Ovary (tissue), 9 donors: ENCODE measurements around the gene TPST1. TPM values are rescaled to one million over a fixed set of nuclear protein-coding genes. Genes with fewer than 3 reads are reported as not detected.
"Not testable (repeated sequence)": the region's sequence is repeated elsewhere in the genome, so short reads cannot be mapped to it uniquely, and the experiment has no call there.

Source experiments
- DNase-seq, 5 donors: peaks; one replicate each; pipeline ENCODE4 v3.0.0-alpha.2; 2019 to 2020
- H3K27ac ChIP-seq, 2 donors: fragments of 200-600 bp; one replicate each; pipeline versions ENCODE4 v1.5.1 to v1.8.0; 2019 to 2022
- H3K27me3 ChIP-seq: fragments of 200-600 bp; one replicate; pipeline ENCODE4 v1.8.0; 2022
- H3K36me3 ChIP-seq: fragments of 200-600 bp; sonication (generic); one replicate; pipeline ENCODE4 v1.5.1; 2019
- H3K4me1 ChIP-seq: one replicate; pipeline ENCODE4 v1.8.1; 2013; ENCODE audit warnings: mild to moderate bottlenecking, moderate library complexity; ENCODE audit not compliant: insufficient read depth
- H3K4me3 ChIP-seq: fragments of 200-600 bp; sonication (generic); one replicate; pipeline ENCODE4 v1.5.1; 2017
- H3K9me3 ChIP-seq, 2 donors: fragments of 200-600 bp in 1 of 2; sonication (generic) in 1 of 2; one replicate each; pipeline versions ENCODE4 v1.5.1 to v1.8.1; 2013 to 2019; ENCODE audit warnings: mild to moderate bottlenecking in 1 of 2, moderate library complexity in 1 of 2
- EP300 ChIP-seq: sonication (generic); formaldehyde crosslinking; IDR thresholded peaks from one replicate; pipeline ENCODE4 v1.6.1; 2017; ENCODE audit warnings: antibody characterized with exemption
- POLR2A ChIP-seq: fragments of 450-650 bp; IDR thresholded peaks from one replicate; pipeline ENCODE4 v1.6.1; 2017; ENCODE audit warnings: antibody characterized with exemption, mild to moderate bottlenecking, moderate library complexity
- WGBS, 3 donors: extraction: QIAGEN DNeasy Blood & Tissue Kit in 1 of 3; methylation state at CpG; one replicate each; pipeline versions ENCODE4 v1.1.5 to v1.1.7; 2013 to 2017; 5-methylcytosine and 5-hydroxymethylcytosine counted together
- intact Hi-C, 4 donors: fragments of 100-400 bp; cut with DNase I; formaldehyde crosslinking; loops; one replicate each; pipeline versions ENCODE4 v1.11.0 to v1.15.1; 2022 to 2023
- polyA plus RNA-seq, 2 donors: library from polyadenylated mRNA; stranded (reverse); fragments of 200-250 nt in 1 of 2; fragments of 350-450 nt in 1 of 2; fragmentation: Illumina TruSeq in 1 of 2; extraction: RNeasy Lipid Tissue Mini Kit (QIAGEN cat#74804) in 1 of 2; gene quantifications; one replicate each; pipeline ENCODE4 v1.2.3, GENCODE V29; 2013 to 2014
- total RNA-seq, 7 donors: library from RNA; depleted of rRNA in 2 of 7; stranded (reverse); fragments of >200 nt in 2 of 7; fragmentation: NEBNext Ultra II Directional in 3 of 7; extraction: Animal tissue kit (Norgen Biotek cat#: 25700) in 3 of 7; gene quantifications; one replicate each; pipeline versions ENCODE4 v1.1.0 to v1.2.4, GENCODE V29; 2016 to 2023
- TF ChIP-seq, protein P1 (sequence below), 3 donors: fragments of 450-650 bp in 2 of 3; fragments of 200-600 bp in 1 of 3; IDR thresholded peaks; one replicate each; pipeline versions ENCODE4 v1.5.1 to v1.8.0; 2016 to 2022; ENCODE audit warnings: antibody characterized with exemption in 3 of 3, mild to moderate bottlenecking in 1 of 3
- donor health status: DM: no; HTN: no; CAD: no; lungs with moderate emphysema.
- donor health status: DM: no; HTN: no; CAD: no.
- donor health status: Bipolar disorder and iron deficiency.
- donor health status: DM: yes; HTN: yes; CAD: no.
- donor health status: DM: no; HTN: no; CAD: no.
- donor health status: DM: yes; HTN: yes; CAD: no.

Gene TPST1
- total and polyA plus RNA-seq, 9 donors = 18.9 to 42.6 (median 30.3) TPM

DNA sequence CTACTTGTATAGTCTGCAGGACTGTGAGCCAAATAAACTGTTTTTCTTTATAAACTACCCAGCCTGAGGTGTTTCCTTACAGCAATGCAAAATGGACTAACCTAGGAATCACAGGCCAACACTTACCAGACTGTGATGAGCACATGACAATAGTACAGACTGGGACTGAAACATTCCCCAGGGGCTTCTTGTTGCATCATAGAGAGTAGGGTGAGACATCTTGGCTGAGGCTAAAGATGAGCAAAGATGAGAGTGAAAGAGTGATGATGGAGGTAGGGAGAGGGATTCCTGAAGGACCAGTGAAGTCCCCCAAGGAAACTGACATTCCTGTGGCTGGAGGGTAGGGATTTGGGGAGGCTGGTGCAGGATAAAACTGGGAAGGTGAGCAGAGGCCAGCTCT, 194.4 kb downstream of the TPST1 start:
- no peak for DNase-seq
- Histone ChIP-seq H3K27ac (no peak overlapping the region), H3K27me3 (no peaks in the 10 kb centered on the region), H3K9me3 (no peaks in the 10 kb centered on the region), H3K4me1 (no peaks in the 10 kb centered on the region), H3K36me3 (no peaks in the 10 kb centered on the region), H3K4me3 (no peak overlapping the region)
- TF ChIP-seq POLR2A = no peak
- TF ChIP-seq, protein P1, sequence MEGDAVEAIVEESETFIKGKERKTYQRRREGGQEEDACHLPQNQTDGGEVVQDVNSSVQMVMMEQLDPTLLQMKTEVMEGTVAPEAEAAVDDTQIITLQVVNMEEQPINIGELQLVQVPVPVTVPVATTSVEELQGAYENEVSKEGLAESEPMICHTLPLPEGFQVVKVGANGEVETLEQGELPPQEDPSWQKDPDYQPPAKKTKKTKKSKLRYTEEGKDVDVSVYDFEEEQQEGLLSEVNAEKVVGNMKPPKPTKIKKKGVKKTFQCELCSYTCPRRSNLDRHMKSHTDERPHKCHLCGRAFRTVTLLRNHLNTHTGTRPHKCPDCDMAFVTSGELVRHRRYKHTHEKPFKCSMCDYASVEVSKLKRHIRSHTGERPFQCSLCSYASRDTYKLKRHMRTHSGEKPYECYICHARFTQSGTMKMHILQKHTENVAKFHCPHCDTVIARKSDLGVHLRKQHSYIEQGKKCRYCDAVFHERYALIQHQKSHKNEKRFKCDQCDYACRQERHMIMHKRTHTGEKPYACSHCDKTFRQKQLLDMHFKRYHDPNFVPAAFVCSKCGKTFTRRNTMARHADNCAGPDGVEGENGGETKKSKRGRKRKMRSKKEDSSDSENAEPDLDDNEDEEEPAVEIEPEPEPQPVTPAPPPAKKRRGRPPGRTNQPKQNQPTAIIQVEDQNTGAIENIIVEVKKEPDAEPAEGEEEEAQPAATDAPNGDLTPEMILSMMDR (IDR thresholded peaks at IDR 0.05) = no peak
- TF ChIP-seq EP300 = no peak
- intact Hi-C loops = no loop called here

DNA sequence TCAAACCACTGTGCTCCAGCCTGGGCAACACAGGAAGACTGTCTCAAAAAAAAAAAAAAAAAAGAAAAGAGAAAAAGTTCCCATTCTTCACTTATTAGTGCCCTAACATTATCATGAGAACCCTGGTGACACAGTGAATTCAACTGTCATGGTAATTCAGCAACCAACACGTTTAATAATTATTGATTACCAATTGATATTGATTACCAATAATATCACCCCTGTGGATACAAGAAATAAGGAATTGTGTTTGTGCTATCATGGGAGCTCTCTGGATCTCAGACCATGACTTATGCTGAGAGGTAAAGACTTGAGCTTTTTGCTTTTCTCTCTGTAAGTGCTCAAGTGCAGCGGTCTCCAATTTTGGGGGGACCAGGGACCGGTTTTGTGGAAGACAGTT, 195.3 kb downstream of the TPST1 start:
- H3K27ac ChIP-seq = no peak overlapping the region
- no peak for DNase-seq
- TF ChIP-seq POLR2A (no peak), EP300 (no peak)
- TF ChIP-seq, protein P1 (IDR thresholded peaks at IDR 0.05) = no peak
- no peaks in the 10 kb centered on the region for H3K9me3 ChIP-seq
- intact Hi-C loops = no loop called here
- WGBS, 3 donors = 92% methylated on average over 3 of the region's 3 CpGs
- H3K27me3 ChIP-seq = no peaks in the 10 kb centered on the region
- no peaks in the 10 kb centered on the region for H3K36me3 ChIP-seq
- no peaks in the 10 kb centered on the region for H3K4me1 ChIP-seq
- no peak overlapping the region for H3K4me3 ChIP-seq

DNA sequence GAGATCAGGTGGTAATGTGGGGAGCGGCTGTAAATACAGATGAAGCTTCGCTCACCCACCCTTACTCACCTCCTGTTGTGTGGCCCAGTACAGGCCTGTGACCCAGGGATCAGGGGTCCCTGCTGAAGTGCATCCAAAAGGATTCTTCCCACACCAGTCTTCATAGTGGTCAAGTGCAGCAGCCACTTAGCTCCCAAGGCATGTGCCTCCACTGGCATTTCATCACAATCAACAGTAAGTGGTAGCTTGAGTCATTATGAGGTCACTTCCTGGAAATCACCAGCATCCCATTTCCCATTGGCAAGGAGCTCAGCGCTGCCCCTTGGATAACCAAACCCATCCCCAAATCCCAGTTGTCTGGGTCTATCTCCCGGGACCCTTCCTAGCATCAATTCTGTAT, 196.0 kb downstream of the TPST1 start:
- intact Hi-C loops, H3K4me3 ChIP-seq, H3K9me3 ChIP-seq, H3K27ac ChIP-seq, H3K27me3 ChIP-seq, DNase-seq, H3K4me1 ChIP-seq, H3K36me3 ChIP-seq: not testable (repeated sequence)
- WGBS, 3 donors = 95 to 96% (median 96%) methylated on average over 4 of the region's 4 CpGs

DNA sequence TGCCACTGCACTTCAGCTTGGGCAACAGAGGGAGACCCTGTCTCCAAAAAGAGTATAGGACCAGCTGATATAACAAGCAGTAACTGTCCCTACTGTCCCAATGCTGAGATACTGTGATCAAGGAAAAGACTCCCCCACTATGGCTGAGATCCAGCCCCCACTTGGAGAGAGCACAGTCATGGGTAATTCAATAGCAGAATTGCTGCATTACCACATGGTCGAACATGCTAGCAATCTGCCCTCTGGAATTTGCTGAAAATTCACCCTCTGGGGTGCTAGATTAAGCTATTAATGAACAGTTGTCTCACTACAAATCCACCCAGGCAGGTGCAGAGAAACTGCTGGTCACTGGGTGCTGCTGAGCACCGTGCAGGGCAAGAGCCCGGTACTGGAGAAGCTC, 196.8 kb downstream of the TPST1 start:
- WGBS, 3 donors = 94 to 99% (median 96%) methylated on average over 3 of the region's 3 CpGs
- DNase-seq, H3K4me3 ChIP-seq, H3K4me1 ChIP-seq, H3K36me3 ChIP-seq, H3K27me3 ChIP-seq, H3K9me3 ChIP-seq, H3K27ac ChIP-seq, intact Hi-C loops: not testable (repeated sequence)

DNA sequence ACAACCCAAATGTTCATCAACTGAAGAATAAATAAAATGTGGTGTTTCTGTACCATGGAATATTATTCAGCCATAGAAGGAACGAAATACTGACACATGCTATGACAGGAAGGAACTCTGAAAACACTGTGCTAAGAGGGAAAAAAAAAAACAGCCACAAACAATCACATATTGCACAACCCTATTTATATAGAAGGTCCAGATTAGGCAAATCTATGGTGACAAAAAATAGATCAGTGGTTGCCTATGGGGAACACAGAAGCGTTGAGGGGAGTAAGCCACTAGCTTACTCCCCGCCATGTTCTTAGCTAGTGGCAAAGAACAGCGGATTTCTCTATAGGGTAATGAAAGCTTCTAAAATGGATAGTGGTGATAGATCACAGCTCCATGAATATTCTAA, 198.4 kb downstream of the TPST1 start:
- Histone ChIP-seq H3K4me3 (no peak overlapping the region), H3K36me3 (no peaks in the 10 kb centered on the region), H3K4me1 (no peaks in the 10 kb centered on the region), H3K27me3 (no peaks in the 10 kb centered on the region), H3K9me3 (no peaks in the 10 kb centered on the region), H3K27ac (no peak overlapping the region)
- no peak for TF ChIP-seq POLR2A
- TF ChIP-seq, protein P1 (IDR thresholded peaks at IDR 0.05) = no peak
- TF ChIP-seq EP300 = no peak
- DNase-seq = no peak
- 95 to 96% (median 96%) methylated on average over 4 of the region's 4 CpGs for WGBS, 3 donors
- intact Hi-C loops = no loop called here

DNA sequence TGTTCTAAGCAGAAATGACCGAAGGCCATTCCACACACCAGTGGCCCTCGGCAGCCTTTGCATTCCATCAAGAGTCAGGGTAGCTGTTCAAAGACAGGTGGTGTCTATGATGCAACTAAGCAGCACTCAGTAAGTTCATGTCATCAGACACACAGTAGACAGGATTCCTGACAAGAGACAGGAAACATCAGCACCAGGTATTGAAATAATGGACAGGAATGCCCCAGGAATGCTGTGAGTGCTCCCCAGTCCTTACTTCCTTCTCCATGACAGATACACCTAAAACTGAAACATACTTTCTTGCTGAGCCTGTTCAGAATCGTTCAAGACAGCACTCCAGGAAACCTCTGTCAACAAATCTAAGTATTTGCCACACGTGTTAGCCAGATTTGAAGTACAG, 204.4 kb downstream of the TPST1 start:
- DNase-seq = no peak
- intact Hi-C loops = no loop called here

More for the DNA sequence above, 204.4 kb downstream of the TPST1 start:
- H3K4me1 ChIP-seq = no peaks in the 10 kb centered on the region
- no peaks in the 10 kb centered on the region for H3K27me3 ChIP-seq
- 76 to 85% (median 79%) methylated on average over 4 of the region's 4 CpGs for WGBS, 3 donors
- H3K36me3 ChIP-seq = no peaks in the 10 kb centered on the region
- TF ChIP-seq EP300 = no peak
- TF ChIP-seq, protein P1 (IDR thresholded peaks at IDR 0.05) = no peak
- TF ChIP-seq POLR2A = no peak
- H3K27ac ChIP-seq = no peak overlapping the region
- H3K4me3 ChIP-seq = no peak overlapping the region
- no peaks in the 10 kb centered on the region for H3K9me3 ChIP-seq
